Brain microvascular endothelial cell (primary cell): Measurements from ENCODE around the gene SNX18.

Experiments
- DNase-seq: peaks from one replicate; pipeline ENCODE4 v3.0.0-alpha.2; 2020
- H3K27ac ChIP-seq: fragments of 250-450 bp; sonication (Bioruptor Pico); 2 replicates; pipeline ENCODE4 v1.5.1; 2020; ENCODE audit warnings: mild to moderate bottlenecking, moderate library complexity
- H3K27me3 ChIP-seq: fragments of 250-450 bp; sonication (Bioruptor Pico); replicated peaks from 2 replicates; pipeline ENCODE4 v1.5.1; 2020; ENCODE audit warnings: mild to moderate bottlenecking
- H3K36me3 ChIP-seq: fragments of 250-450 bp; sonication (Bioruptor Pico); replicated peaks from 2 replicates; pipeline ENCODE4 v1.5.1; 2020; ENCODE audit warnings: mild to moderate bottlenecking
- H3K4me3 ChIP-seq: 2 replicates; pipeline ENCODE4 v1.5.1; 2011; ENCODE audit warnings: low read depth, mild to moderate bottlenecking, control low read depth, low read length, moderate library complexity
- in situ Hi-C: cut with HindIII; loops from 2 replicates; pipeline ENCODE4 v1.10.0; 2017; ENCODE audit warnings: low sequenced_read_pairs, low pct_ligation_motif_present
- TF ChIP-seq, protein P1 (sequence below): IDR thresholded peaks from 2 replicates; pipeline ENCODE4 v1.5.1; 2011; ENCODE audit warnings: low read depth, mild to moderate bottlenecking, moderate library complexity, low read length, control low read depth, inconsistent platforms; ENCODE audit errors: missing control alignments

SNX18 gene

DNA sequence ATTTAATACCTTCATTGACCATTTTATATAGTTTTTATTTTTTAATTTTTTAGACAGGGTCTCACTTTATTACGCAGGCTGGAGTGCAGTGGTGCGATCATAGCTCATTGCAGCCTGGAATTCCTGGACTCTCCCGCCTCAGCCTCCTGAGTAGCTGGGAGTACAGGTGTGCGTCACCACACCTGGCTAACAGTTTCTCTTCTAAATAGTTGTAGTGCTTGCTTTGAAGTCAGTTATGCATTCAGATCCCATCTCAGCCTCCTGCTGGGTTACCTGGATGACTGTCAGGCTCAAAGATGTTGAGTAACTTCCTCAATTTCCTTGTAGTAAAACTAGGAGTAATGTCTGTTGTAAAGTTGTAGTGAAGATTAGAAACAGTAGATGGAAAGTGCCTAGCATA lies 21.4 kb downstream of the SNX18 start:
- Histone ChIP-seq H3K4me3 (no peak overlapping the region), H3K27ac (no peak overlapping the region), H3K27me3 (no peaks in the 10 kb centered on the region), H3K36me3 (no peaks in the 10 kb centered on the region)
- DNase-seq: no peak
- TF ChIP-seq, protein P1, sequence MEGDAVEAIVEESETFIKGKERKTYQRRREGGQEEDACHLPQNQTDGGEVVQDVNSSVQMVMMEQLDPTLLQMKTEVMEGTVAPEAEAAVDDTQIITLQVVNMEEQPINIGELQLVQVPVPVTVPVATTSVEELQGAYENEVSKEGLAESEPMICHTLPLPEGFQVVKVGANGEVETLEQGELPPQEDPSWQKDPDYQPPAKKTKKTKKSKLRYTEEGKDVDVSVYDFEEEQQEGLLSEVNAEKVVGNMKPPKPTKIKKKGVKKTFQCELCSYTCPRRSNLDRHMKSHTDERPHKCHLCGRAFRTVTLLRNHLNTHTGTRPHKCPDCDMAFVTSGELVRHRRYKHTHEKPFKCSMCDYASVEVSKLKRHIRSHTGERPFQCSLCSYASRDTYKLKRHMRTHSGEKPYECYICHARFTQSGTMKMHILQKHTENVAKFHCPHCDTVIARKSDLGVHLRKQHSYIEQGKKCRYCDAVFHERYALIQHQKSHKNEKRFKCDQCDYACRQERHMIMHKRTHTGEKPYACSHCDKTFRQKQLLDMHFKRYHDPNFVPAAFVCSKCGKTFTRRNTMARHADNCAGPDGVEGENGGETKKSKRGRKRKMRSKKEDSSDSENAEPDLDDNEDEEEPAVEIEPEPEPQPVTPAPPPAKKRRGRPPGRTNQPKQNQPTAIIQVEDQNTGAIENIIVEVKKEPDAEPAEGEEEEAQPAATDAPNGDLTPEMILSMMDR: no peak
- in situ Hi-C loops: no loop called here

DNA sequence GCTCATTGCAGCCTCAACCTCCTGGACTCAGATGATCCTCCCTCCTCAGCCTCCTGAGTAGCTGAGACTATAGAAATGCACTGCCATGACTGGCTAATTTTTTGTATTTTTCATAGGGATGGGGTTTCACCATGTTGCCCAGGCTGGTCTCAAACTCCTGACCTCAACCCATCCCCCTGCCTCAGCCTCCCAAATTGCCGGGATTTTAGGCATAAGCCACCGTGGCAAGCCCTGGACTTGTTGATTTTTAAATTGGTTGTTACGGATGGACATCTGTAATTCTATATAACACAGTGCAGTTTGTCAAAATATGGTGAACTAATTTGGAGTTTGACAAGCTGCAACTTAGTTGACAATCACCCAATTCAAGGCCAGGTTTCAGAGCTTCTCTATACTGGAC lies 22.7 kb downstream of the SNX18 start:
- no peaks in the 10 kb centered on the region for H3K27me3 ChIP-seq
- H3K27ac ChIP-seq: no peak overlapping the region
- no peak overlapping the region for H3K4me3 ChIP-seq
- in situ Hi-C loops: no loop called here
- H3K36me3 ChIP-seq: no peaks in the 10 kb centered on the region
- TF ChIP-seq, protein P1: no peak
- no peak for DNase-seq

DNA sequence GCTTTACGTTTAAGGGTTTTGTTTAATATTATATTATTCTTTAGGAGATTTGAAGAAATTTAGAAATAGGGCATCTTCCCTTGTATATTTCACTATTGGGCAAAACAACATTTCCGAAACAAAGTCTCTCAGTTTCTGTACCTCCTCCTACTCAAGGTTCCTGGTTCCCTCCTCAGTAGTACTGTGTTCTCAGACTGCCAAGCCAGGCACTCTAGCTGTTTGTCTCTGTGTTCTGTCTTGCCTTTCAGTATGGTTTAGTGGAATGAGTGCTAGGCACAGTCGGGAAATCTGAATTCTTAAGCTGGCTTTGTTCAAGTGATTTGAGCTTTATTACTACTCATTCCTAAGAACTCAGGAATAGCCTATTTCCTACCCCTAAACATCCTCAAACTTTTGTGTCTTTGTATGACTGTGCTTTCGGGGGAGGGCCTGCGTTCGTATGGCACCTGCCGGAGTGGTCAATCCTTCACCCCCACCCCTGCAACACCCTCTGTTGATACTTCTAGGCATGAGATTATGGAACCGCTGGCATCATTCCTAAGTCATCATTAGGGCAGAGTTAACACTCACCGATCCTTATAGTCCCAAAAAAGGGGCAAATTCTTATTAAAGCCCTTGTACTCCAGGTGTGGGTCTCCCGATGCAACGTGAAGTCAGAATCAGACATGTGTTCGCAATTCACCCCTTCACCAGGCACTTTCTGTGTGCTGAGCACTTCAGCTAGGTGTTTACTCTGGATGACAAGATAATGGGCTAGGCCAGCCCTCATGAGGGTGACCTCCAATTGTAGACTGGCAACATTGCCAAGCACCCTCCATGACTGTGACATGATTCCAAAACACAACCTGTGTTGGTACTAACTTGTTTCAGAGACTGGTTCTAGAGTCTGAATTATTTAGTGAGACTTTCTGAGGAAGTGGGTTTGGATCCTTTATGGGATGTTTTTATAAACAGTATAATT lies 24.5 kb downstream of the SNX18 start:
- in situ Hi-C loops: no loop called here
- DNase-seq: no peak
- TF ChIP-seq, protein P1: no peak
- no peak overlapping the region for H3K27ac ChIP-seq
- no peaks in the 10 kb centered on the region for H3K27me3 ChIP-seq
- no peaks in the 10 kb centered on the region for H3K36me3 ChIP-seq
- no peak overlapping the region for H3K4me3 ChIP-seq

DNA sequence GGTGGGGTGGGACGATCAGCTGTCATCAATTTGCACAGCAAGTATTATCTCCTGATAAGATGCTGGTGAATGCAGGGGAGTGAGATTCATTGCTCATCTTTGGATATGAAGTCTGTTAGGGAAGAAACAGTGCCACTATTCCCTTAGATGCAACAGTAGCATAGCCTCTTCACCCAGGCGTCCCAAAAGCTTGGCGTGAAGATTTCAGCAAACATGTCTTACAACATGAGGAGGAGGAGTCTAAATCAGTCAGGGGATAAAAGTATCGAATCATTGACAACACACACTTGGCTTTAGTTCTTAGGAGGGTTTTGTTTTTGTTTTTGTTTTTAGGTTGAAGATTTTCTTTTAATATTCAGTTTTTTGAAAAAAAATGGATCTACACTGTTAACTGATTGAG lies 26.5 kb downstream of the SNX18 start:
- H3K36me3 ChIP-seq: no peaks in the 10 kb centered on the region
- H3K27me3 ChIP-seq: no peaks in the 10 kb centered on the region
- TF ChIP-seq, protein P1: no peak
- in situ Hi-C loops: no loop called here
- no peak for DNase-seq
- H3K27ac ChIP-seq: no peak overlapping the region
- no peak overlapping the region for H3K4me3 ChIP-seq

DNA sequence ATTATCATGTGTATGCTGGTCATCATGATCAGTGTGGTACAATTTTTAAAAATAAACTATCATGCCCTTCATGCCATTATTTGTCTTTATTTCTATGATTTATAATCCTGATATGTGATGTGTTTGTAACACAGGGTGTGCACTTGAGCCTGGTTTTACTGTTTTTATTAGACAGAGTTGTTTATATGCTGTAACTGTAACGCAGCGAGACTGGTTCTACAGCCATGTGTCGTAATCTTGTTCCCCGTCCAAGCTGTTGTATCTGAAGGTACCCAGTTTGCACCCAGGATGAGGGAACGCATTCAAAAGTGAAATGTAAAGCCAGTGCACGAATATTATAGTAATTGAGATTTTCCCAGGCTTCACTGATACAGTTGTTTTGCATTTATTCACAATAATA lies 28.2 kb downstream of the SNX18 start:
- in situ Hi-C loops: no loop called here
- TF ChIP-seq, protein P1: no peak
- Histone ChIP-seq H3K27me3 (no peaks in the 10 kb centered on the region), H3K4me3 (no peak overlapping the region), H3K27ac (no peak overlapping the region), H3K36me3 (no peaks in the 10 kb centered on the region)
- no peak for DNase-seq

DNA sequence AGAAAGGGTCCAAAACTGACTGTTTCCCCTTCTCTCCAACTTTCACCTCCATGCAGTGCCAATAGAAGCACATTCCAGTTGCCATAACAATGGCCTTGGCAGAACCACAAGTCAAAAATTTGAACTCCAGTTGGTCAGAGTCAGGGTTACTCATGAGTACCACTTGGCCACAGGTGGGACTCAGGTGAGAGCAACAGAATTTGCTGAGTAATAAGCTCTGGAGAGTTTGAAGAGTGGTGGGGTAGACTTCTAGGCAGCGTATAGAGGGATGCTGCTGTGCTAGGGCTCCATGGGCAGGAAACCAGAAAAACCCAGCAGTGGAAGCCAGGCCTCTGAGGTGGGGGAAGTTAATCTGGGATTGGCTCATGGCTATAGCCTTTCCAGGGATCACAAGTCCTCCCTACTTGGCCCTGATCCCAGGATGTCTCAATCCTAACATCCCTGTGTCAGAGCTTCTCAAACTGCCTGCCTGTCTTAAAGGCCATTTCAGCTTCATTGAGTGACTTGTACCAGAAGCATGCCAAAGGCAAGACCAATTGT lies 30.2 kb downstream of the SNX18 start:
- H3K36me3 ChIP-seq: no peaks in the 10 kb centered on the region
- TF ChIP-seq, protein P1: no peak
- no peaks in the 10 kb centered on the region for H3K27me3 ChIP-seq
- peak; percentile 72 for DNase-seq
- in situ Hi-C loops: no loop called here
- no peak overlapping the region for H3K4me3 ChIP-seq
- peak overlapping the region; percentile 27 for H3K27ac ChIP-seq
